ENCODE measurements around the gene CCDC146.

CCDC146 gene

GRCh38 chr7:77254429-77254828 is 132.0 kb downstream of the CCDC146 start:
- no peak overlapping the region for H3K4me3 ChIP-seq (ENCODE audit: low read depth, low read length)
- TF ChIP-seq CTCF (IDR thresholded peaks at IDR 0.05; ENCODE audit: borderline replicate concordance, insufficient read depth, low read depth, low read length), result no peak

- no peak overlapping the region for H3K4me3 ChIP-seq (ENCODE audit: low read depth, low read length)
- TF ChIP-seq CTCF (IDR thresholded peaks at IDR 0.05; ENCODE audit: borderline replicate concordance, insufficient read depth, low read depth, low read length), result no peak
Measured at GRCh38 chr7:77254915-77255314, 132.5 kb downstream of the CCDC146 start.

- H3K4me3 ChIP-seq (ENCODE audit: low read depth, low read length), result no peak overlapping the region
- no peak for TF ChIP-seq CTCF (IDR thresholded peaks at IDR 0.05; ENCODE audit: borderline replicate concordance, insufficient read depth, low read depth, low read length)
Measured at GRCh38 chr7:77258014-77258413, 135.6 kb downstream of the CCDC146 start.

- TF ChIP-seq CTCF (IDR thresholded peaks at IDR 0.05; ENCODE audit: borderline replicate concordance, insufficient read depth, low read depth, low read length), result no peak
- no peak overlapping the region for H3K4me3 ChIP-seq (ENCODE audit: low read depth, low read length)
Measured at GRCh38 chr7:77258593-77258992, 136.2 kb downstream of the CCDC146 start.

- H3K4me3 ChIP-seq (ENCODE audit: low read depth, low read length), result no peak overlapping the region
- no peak for TF ChIP-seq CTCF (IDR thresholded peaks at IDR 0.05; ENCODE audit: borderline replicate concordance, insufficient read depth, low read depth, low read length)
Measured at GRCh38 chr7:77262316-77262715, 139.9 kb downstream of the CCDC146 start.

GRCh38 chr7:77265666-77266065 is 143.3 kb downstream of the CCDC146 start:
- no peak overlapping the region for H3K4me3 ChIP-seq (ENCODE audit: low read depth, low read length)
- no peak for TF ChIP-seq CTCF (IDR thresholded peaks at IDR 0.05; ENCODE audit: borderline replicate concordance, insufficient read depth, low read depth, low read length)

GRCh38 chr7:77266291-77266794 is 143.9 kb downstream of the CCDC146 start:
- H3K4me3 ChIP-seq (ENCODE audit: low read depth, low read length), result no peak overlapping the region
- TF ChIP-seq CTCF (IDR thresholded peaks at IDR 0.05; ENCODE audit: borderline replicate concordance, insufficient read depth, low read depth, low read length), result no peak
